HG03103 (cell line): ENCODE measurements around the gene FGF12.
"Not testable (repeated sequence)": the region's sequence is repeated elsewhere in the genome, so short reads cannot be mapped to it uniquely, and the experiment has no call there.

Experiments used
- ATAC-seq: cut with Tn5 transposase; IDR thresholded peaks from one replicate; pipeline ENCODE4 v1.9.1; 2021; ENCODE audit warnings: low read depth; ENCODE audit not compliant: unreplicated experiment

FGF12 gene

DNA sequence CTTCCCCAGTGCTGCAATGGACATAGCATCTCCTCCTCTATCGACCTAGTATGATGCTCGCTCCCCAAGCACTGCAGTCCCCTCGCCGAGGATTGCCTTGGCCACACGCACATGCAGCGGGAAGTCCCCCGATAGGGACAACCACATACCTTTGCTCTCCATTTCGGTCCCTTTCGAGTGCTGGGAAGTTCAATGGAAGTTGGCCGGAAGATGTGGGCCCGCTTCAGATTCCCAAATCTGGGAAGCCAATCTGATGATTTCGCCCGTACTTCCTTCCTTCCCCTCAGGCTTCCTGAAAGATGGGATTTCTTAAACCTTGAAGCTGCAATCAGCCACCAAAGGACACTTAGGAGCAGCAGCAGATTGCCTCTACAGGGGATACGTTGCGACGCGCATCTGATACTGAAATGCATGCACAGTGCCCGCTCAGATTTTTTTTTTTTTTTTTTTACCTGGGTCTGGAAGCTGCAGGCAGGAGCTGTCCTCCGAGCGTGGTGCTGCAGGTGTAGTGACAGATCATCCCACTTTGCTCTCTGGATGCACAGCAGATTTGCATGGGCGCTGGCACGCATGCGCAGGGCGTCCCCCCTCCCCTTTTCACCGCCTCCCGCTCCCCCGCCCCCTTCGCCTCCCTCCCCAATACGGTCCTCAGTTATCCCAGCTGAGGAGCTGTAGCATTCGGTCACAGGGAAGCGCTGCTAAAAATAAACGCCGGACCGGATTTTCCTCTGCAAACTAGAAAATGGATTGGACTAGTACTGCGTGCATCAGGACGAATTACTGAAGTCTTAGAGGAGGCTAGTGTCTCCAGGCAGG, at the start of gene FGF12:
TSS of gene FGF12 (minus strand) at position 510 of the 816 bp plus-strand sequence.
- no peak for ATAC-seq

DNA sequence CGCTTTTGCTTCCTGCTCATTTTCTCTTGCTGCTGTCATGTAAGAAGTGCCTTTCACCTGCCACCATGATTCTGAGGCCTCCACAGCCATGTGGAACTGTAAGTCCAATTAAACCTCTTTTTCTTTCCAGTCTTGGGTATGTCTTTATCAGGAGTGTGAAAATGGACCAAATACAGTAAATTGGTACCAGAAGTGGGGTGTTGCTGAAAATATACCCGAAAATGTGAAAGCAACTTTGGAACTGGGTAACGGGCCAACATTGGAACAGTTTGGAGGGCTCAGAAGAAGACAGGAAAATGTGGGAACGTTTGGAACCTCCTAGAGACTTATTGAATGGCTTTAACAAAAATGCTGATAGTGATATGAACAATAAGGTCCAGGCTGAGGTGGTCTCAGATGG, 47.0 kb upstream of the FGF12 start:
- not testable (repeated sequence) for ATAC-seq

DNA sequence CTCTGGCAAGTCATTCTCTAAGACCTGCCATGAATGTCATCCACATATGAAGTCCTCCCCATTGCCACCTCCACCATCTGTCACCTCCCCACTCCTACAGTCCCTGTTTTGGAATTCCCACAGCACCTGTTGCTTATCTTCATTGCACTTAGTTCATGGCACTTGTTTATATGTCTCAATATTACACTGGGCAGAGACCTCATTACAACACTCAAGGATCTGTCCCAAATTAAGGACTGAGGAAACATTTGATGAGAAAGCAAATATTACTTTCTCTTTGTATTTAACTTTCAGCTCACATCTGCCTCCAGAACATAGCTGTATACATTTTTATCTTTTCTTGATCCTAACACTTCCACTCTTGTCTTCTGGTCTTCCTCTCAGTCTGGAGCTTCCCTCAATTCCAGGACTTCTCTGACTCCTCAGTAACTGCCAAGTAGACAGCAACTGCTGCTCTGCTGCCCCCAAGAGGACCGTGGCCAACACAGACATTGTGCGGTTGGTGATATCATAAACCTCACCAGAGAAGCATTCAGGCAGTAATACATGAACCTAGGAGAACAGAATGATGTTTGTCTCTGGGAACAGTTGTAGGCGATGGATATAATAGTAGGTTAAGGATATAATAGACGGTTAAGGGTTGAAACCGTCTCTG, 45.0 kb upstream of the FGF12 start:
- peak; percentile 54 for ATAC-seq

DNA sequence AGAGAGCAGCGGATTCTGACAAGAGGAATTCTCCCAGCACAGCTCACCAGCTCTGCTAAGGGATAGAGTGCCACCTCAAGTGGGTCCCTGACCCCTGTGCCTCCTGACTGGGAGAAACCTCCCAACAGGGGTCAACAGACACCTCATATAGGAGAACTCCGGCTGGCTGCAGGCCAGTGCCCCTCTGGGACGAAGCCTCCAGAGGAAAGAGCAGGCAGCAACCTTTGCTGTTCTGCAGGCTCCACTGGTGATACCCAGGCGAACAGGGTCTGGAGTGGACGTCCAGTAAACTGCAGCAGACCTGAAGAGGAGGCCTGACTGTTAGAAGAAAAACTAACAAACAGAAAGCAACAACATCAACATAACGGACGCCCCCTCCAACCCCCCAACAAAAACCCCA, 31.3 kb upstream of the FGF12 start:
- ATAC-seq = no peak

DNA sequence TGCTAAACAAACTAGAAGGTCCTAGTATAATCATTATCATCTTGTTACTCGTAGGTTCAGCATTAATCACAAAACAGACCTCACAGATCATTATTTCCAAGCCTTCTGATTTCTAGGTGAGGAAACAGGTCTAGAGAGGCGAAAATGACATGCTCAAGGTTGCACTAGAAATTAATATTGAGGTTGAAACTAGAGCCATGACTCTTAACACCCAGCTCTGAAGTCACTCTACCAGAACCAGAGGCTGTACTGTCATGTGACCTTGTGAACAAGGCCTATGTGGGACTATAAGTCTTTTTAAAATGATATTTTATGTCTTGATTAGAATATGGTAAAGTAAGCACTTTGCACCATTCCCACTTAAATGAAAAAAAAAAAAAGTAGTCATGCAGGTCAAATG, 23.8 kb upstream of the FGF12 start:
- ATAC-seq = no peak

DNA sequence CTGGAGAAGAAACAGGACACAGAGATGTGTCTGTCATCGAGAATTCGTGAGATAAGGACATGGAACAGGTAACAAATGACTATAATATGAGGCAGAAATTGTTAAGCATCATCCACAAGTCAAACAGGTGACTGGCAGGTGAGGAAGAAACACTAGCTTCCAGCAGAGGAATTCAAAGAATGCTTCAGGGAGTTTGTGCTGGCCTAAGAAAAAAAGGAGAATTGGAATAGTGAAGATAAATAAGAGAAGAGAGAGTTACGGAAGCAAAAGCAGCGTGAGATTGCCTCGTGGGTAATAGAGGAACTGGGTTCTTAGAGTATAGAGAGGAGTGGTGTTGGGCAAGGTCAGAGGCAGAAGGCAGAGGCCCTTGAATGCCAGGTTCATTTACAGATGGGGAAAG, 22.9 kb upstream of the FGF12 start:
- ATAC-seq = no peak

DNA sequence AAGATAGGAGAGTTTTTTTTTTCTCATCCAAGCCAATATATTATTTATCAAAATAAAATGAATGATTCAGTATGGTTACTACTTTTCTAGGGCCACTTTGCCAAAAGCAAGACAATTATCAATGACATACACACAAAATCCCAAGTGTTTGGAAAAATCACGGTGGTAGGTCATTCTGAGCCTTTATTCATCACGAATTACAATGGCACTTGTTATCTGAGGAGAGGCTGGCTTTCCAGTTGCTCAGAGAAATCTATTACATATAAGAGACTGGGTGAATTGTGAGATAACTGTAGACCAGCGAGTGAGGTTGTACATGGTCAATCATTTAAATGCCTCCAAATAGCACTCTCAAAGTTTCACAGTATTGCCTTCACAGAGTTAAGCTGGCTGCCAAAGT, 20.4 kb upstream of the FGF12 start:
- no peak for ATAC-seq

DNA sequence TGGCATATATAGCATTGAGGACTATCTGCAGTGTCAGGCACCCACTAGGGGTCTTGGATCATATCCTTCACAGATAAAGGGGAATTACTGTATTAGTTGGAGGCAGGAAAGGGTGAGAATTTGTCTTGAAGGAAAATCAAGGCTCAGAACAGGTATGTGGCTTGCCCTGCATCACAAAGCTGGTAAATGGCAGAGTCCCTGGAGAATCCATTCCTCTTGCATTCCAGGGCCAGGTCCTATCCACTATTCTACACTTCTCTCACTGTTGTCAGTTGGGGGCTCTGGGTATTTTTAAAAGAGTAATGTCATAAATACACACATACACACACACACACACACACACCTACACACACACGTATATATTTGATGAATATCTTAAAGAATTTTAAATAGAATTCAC, 19.8 kb upstream of the FGF12 start:
- ATAC-seq = no peak

DNA sequence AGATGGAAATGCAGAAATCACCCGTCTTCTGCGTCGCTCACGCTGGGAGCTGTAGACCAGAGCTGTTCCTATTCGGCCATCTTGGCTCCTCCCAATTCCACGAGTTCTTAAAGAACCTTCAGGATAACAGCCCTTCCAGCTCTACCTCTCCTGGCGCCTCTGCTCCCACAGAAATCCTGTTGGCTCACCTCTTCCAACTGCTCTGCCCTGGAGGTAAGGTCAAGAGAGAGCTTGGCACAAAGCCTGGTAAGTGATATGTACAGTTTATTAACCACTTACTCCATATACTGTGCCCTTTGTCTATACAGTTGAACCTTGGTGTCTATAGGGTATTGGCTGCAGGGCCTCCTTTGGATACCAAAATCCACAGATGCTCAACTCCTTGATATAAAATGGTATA, 17.8 kb upstream of the FGF12 start:
- ATAC-seq = no peak

DNA sequence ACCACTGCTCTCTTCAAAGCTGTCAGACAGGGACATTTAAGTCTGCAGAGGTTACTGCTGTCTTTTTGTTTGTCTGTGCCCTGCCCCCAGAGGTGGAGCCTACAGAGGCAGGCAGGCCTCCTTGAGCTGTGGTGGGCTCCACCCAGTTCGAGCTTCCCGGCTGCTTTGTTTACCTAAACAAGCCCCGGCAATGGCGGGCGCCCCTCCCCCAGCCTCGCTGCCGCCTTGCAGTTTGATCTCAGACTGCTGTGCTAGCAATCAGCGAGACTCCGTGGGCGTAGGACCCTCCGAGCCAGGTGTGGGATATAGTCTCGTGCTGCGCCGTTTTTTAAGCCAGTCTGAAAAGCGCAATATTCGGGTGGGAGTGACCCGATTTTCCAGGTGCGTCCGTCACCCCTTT, 17.3 kb upstream of the FGF12 start:
- ATAC-seq = not testable (repeated sequence)

DNA sequence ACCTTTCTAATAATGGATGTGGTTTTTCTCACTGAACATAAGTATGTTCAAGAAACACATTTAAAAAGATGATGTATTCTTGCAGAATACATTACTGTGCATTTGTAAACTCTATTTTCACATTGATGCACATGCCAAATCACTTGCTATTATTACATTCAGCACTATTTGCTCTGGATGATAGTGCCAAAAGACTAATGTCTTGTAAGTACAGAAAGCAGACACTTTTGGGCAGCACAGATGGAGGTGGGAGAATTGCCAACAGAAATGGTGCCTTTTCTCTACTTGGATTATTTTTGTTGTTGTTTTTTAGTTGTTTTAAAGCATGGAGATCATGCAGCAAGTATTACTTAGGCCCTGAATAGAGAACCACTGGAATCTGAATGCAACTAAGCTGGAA, 10.2 kb upstream of the FGF12 start:
- no peak for ATAC-seq

DNA sequence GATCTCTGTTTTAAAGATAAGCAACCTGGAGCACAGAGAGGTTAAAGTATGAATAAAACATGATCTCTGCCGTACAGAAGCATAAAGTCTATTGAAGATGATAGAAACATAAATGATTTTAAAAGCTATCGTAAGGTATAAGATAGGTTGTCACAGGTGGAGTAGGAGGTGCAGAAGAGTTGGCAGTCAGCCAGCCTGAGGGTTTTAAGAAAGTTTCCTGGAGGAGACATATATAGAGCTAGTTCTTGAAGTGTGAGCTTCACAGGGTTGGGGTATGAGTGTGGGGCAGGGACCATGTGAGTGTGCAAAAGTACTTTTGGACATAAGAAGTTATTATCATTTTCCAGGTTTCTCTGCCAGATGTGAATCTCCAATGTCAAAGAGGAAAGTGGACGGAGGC, 3.9 kb upstream of the FGF12 start:
- no peak for ATAC-seq

DNA sequence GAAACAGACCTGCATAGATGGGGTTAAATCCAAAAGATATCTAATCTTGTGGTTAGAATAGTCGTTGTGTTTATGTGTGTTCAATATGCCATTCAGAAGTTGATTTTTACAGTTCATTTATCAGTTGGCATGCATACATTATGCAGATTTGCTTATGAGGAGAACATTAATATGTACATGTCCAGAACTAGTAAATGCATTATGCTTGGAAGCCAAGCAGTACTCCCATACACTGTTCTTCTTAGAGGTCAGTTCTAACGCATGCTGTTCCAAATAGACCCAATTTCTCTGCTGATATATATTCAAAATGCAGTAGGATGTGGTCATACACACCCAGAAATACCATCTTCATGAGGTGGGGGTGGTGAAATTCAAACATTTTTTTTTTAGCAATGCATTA, 956 bp downstream of the FGF12 start:
- no peak for ATAC-seq

DNA sequence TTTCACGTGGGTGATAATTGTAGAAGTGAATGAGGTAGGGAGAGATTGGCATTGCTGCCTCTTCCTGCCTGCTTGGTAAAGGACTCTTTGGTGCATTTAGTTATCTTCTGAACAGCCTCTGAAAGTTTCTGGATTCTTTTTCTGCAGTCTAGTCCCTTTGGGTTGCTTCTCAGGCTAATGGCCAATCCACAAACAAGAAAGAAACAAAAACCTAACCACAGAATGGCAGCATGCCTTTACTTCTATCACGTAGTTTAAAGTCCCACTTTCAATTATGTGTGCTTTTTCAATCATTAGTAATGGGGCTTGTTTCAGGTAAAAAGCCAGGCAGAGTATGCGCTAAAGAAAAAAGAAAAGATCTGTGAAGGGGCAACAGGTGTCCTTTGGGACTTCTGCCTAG, 7.4 kb downstream of the FGF12 start:
- ATAC-seq = no peak

DNA sequence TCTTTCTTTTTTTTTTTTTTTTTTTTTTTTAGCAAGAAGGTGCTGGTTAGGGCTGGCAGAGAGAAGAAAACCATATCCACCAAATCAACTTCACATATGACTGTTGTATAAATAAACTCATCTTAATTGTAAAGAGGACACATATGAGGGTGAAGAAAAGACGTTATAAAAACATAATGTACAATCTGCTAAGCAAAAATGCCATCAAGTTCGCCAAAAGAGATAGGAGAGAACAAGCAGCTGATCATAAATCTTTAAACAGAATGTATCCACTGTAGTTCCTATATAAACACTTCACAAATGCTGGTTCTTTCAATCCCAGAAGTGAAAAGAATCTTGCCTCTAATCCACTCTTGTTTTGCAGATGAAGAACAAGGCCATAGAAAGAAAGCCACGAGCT, 9.2 kb downstream of the FGF12 start:
- no peak for ATAC-seq

DNA sequence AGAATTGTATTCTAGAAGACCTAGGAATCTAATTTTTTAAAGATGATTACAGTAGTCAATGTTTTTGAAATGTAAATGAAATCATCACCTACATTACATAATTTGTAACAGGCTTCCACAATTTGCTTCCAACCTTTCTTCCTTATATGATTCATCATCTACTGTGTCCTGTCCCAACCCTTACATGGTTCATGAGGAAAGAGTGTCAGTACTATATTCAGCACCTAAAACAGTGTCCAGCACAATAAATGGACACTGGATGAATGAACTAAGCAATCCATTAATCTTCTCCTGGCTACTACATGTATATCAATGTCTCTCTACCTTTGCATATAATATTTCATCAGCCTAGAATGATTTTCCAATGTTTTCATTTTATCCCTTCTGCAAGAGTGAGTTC, 12.2 kb downstream of the FGF12 start:
- no peak for ATAC-seq

DNA sequence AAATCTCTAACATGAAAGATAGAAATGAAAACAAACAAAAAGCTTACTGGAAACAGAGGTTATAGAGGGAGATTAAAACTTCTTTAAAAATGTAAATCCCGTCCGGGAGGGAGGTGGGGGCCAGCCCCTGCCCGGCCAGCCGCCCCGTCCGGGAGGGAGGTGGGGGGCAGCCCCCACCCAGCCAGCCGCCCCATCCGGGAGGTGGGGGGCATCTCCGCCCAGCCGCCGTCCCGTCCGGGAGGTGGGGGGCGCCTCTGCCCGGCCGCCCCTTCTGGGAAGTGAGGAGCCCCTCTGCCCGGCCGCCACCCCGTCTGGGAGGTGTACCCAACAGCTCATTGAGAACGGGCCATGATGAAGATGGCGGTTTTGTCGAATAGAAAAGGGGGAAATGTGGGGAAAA, 16.2 kb downstream of the FGF12 start:
- ATAC-seq = not testable (repeated sequence)

DNA sequence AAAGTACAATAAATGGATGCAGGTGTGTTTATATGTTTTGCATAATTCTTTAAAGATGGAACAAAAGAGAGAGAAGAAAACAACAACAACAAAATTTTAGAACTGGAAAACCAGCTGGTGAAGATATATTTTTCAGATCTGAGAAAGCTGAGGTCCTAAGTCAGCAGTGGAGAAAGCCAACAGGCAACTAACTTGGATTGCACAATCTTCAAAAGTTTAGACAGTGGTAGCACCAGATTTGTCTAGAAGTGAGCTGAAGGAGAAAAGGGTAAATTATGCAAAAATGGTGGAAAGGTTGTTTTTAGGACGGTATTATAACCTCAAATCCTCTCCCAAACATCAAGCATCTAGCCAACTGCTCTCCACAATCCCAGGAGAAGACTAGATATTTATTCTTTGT, 17.0 kb downstream of the FGF12 start:
- no peak for ATAC-seq

DNA sequence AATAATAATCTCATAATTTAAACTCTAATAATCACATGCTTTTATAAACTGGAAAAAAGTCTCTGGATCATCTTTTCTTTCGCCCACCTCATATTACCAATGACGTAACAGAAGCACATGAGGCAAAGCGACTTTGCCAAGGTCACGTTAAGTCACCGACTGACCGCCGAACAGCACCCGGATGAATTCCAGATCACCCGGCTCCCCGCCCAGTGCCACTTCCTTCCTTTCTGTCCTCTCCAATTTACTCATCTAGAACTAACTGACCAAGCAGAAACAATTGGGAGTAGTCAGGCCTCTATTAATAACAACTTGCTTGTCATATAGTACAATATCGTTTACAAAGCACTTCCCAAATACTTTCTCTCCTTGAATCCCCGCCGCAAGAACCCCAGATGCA, 21.1 kb downstream of the FGF12 start:
- no peak for ATAC-seq

DNA sequence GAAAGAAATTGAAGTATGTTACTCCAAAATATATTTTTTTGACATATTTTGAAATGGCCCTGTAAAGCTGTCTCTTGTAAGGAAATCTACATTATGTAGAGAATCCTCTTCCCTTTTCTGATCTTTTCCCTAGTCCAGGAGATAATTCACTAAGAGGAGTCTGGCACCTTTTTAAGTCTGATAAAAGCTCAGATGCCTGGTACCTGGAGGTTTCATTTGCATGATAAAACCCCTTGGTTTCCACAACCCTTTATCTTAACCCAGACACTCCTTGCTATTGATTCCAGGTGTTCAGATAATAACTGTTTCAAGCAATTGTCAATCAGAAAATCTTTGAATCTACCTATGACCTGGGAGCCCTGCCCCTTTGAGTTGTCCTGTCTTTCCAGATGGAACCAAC, 26.5 kb downstream of the FGF12 start:
- ATAC-seq = no peak

DNA sequence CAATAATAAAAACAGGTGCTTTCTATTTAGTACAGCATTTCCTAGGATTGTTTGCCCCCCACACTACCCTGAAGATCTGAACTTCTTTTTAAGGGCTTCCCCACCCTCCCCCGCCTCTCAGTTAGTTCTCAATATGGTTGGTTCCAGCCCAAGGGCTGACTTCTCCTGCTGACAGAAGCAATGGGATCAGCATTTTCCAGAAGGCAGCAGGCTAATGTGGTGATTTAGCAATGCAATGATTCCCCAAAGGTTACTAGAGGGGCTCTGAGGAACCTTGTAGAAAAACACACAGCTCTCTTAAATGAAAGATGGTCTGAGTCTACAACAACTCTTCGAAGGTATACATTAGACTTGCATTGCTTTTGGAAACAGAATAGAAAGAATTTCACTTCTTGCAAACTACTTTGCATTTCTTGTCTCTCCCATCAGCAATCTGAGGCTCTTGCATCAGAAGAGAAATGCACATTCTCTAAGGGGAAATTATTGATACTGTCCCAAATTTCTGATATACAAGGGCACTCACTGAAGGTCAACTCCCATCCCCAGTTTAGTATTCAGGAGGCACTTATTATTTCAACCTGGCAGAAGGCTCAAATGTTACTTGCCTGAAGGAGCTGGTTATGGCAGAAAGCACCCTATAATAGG, 30.3 kb downstream of the FGF12 start:
- ATAC-seq = no peak
